HG03342 (cell line): ENCODE measurements around the gene ZNF740.
"Not testable (repeated sequence)": the region's sequence is repeated elsewhere in the genome, so short reads cannot be mapped to it uniquely, and the experiment has no call there.

ENCODE experiments used
- ATAC-seq: cut with Tn5 transposase; IDR thresholded peaks from one replicate; pipeline ENCODE4 v1.9.1; 2021; ENCODE audit warnings: mild to moderate bottlenecking, moderate library complexity; ENCODE audit not compliant: unreplicated experiment

The ZNF740 gene, protein sequence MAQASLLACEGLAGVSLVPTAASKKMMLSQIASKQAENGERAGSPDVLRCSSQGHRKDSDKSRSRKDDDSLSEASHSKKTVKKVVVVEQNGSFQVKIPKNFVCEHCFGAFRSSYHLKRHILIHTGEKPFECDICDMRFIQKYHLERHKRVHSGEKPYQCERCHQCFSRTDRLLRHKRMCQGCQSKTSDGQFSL

DNA sequence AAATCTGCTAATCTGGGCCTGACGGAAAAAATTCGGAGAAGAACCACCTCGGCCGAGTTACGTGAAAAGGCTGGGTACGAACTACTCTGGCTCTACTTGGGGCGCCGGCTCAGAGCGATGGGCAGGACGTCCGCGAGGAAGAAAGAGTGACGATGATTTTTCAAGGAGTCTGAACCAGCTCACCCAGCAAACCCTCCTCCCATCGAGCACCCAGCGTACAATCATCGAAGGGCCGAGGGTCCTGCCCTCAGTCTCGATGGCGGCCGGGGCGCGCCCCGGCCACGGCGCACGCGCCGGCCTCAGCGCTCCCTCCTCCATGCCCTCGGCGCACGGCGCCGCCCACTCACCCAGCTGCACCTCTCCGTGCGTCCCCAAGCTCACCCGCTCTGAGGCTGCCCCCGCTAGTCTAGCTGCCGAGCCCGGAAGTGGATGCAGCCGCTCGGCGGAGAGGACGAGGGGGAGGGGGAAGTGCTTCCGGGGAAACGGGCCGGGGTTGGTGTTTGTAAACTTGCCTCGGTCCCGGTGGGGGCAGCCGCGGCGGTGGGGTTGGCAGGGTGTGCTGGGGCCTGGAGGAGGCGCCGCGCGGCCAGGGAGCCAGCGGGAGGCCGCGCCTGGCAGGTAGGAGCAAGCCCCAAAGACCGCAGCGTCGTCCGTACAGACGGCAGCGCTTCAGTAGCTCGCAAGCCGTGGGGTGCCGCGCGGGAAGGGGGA is at the start of gene ZNF740, which contains the start of gene CSAD:
Gene ZNF740, plus strand, starts transcription at position 503 of the 711 bp plus-strand sequence. CDS start 1,262 bp downstream, outside the sequence.
Gene CSAD, minus strand, starts transcription at position 706 of the 711 bp plus-strand sequence. CDS start 7,455 bp downstream, outside the sequence.
- peak; percentile 95 for ATAC-seq

DNA sequence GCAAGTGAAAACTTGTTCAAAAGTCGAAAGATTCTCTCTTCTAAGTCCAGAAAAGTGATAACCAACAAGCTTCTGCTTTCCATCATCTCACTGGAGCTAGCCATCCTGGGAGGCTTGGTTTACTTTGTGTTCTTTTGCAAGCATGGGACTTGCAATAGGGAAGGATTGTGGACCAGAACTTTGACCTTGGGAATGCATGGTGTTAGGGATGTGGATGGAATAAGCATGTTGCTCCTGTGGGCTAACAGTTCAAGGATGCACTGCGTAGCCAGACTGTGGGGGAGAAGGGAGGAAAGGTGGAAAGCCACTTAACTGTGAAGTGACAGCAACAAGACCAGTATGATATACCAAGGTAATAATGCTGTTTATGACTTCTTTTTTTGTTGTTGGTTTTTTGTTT is 48.7 kb upstream of the ZNF740 start:
- no peak for ATAC-seq

DNA sequence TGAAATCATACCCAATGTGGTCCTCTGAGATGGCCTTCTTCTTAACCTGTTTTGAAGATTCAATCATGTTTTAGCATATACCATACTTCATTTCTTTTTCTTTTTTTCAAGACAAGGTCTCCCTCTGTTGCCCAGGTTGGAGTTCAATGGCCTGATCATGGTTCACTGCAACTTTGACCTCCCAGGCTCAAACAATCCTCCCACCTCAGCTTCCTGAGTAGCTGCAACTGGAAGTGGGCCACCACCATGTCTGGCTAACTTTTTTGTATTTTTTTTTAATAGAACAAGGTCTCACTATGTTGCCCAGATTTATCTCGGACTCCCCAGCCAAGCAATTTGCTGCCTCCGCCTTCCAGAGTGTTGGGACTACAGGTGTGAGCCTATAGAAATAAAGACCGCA is 46.8 kb upstream of the ZNF740 start:
- no peak for ATAC-seq

DNA sequence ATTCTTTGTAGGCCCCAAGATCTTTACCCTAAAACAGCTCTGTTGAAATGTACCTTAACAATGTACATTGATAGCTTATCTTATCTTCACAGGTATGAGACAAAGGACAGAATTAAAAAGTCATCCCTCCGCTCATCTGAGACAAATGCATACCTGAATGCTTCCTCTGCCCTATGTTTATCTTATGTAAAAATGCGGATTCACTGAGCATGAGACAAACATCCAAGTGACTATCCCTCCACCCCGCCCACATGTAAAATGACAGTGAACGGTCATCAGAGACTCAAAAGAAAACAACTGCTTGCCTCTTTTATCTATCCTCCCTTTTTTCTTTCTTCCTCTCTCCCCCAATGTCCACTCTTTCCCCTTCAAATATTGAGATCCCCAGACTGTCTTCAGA is 37.2 kb upstream of the ZNF740 start:
- ATAC-seq: no peak

DNA sequence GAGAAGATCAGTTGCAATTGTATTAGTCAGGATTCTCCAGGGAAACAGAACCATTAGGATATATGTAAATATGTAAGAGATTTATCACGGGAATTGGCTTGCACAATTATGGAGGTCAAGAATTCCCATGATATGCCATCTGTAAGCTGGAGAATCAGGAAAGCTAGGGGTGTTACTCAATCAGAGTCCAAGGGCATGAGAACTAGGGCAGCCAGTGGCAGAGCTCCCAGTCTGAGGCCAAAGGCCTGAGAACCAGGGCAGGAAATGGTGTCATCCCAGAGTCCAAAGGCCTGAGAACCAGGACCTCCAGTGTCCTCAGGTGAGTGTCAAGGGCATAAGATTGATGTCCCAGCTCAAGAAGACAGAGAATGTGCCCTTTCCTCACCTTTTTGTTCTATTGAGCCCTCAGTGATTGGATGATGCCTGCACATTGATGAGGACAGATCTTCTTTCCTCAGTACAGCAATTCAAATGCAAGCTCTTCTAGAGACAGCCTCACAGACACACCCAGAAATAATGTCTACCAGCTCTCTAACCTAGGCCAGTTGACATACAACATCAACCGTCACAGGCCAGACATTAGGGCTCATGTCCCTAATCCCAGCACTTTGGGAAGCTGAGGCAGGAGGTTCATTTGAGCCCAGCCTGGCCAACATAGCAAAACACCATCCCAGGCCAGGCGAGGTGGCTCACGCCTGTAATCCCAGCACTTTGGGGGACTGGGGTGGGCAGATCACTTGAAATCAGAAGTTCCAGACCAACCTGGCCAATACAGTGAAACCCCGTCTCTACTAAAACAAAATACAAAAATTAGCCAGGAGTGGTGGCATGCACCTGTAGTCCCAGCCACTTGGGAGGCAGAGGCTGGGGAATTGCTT is 34.9 kb upstream of the ZNF740 start:
- no peak for ATAC-seq

DNA sequence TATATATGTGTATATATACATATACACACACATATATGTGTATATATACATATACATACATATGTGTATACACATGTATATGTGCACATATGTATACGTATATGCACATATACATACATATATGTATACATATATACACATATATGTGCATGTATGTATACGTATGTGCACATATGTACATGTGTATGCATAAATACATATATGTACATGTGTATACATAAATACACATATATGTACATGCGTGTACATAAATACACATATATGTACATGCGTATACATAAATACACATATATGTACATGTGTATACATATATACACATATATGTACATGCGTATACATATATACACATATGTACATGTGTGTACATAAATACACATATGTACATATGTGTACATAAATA is 33.3 kb upstream of the ZNF740 start:
- no peak for ATAC-seq

DNA sequence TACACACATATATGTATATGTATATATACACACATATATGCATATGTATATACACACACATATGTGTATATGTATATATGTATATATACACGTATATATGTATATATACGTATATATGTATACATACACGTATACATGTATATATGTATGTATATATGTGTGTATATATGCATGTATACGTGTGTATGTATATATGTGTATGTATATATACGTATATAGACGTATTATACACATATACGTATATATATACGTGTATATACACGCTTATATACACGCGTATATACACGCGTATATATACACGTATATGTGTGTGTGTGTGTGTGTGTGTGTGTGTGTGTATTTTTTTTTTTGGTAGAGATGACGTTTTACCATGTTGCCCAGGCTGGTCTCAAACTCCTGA is 32.9 kb upstream of the ZNF740 start:
- no peak for ATAC-seq

DNA sequence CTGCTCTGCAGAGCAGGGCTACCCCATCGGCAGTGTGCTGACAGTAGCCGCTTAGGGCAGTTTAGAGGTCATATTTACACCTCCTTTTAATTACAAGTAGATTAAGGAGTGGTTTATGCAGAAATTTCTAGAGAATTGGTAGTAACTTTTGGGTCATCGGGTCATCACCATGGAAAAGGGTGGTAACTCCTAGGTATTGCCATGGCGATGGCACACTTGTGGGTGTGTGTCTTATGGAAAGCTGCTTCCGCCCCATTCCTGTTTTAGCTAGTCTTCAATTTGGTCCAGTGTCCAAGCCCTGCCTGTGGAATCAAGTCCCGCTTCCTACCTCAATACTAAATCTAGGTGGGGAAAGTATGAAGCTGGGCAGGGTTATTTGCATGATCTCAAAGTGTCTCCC is 29.5 kb upstream of the ZNF740 start:
- no peak for ATAC-seq

DNA sequence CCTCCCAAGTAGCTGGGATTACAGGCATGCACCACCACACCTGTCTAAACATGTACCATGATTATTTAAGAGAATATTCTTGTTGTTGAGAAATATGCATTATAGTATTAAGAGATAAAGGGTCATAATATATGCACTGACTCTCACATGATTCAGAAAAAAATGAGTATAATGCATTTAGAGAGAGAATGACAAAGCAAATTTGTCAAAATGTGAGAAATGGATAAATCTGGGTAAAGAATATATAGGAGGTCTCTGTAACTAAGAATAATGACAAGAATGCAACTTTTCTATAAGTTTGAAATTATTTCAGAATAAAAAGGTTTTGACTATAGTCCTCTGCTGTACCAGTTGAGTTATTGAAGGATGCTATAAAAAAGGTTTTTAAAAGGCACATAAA is 28.1 kb upstream of the ZNF740 start:
- no peak for ATAC-seq

DNA sequence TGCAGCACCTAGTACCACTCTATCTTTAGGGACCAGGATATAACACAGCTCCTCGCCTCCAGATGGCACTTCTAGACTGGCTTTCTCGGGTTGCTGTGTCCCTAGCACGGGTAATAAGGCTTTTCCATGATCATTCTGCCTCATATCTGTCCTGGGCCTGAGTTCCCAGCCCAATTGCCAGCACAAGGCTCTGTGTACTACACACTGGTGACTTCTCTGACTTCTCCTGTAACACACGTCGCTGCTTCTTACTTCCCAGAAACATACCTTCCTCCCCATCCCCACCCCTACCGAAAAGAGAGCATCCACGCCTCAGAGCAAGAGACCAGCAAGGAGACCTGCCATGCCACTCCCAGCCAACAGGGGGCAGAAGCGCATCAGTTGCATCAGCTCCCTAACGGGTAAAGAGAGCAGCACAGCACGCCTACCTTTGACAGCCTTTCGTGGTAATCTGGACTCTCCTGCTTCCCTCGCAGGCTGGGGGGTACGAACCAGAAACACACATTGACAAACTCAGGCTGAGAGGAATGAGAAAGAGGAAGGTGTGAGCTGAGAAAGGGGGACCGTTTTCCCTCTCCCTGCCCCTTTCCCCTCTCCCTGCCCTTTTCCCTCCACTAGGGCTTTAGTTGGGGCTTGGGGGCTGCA is 21.2 kb upstream of the ZNF740 start:
- peak; percentile 80 for ATAC-seq

DNA sequence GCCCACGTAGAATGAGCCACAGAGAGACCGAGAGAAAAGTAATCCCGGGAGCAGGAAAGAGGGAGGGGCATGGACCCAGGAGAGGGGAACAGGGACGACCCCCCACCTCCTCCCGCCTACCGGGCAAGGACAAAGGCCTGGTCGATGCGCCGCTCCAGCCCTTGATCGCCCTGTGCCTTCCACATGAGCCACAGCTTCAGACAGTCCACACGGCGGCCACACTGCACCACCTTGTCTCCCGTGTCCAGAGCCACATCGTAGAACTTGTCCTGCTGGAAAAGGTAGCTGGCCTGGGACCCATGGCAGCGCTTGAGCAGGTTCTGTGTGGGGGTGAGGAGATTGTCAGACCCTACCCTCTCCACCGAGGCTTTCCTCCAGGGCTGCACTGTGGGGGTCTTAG is 20.5 kb upstream of the ZNF740 start:
- no peak for ATAC-seq

DNA sequence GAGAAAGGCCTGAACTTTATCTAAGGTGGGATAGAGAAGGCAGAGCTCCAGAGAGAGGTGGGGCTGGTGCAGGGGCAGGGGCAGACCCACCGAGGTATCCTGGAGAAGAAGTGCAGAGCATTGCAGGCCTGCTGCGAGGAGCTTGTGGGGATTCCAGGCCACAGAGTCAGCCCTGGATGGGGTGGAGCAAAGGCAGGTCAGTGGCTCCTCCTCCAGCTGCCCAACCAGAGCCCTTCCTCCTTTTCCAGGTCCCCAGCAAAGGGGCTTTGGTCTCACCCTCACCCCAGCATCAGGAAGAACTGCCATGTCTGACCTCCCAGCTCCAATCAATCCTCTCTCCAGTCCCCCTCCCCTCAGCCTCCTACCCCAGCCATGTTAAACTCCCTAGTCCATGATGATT is 19.8 kb upstream of the ZNF740 start:
- ATAC-seq: no peak

DNA sequence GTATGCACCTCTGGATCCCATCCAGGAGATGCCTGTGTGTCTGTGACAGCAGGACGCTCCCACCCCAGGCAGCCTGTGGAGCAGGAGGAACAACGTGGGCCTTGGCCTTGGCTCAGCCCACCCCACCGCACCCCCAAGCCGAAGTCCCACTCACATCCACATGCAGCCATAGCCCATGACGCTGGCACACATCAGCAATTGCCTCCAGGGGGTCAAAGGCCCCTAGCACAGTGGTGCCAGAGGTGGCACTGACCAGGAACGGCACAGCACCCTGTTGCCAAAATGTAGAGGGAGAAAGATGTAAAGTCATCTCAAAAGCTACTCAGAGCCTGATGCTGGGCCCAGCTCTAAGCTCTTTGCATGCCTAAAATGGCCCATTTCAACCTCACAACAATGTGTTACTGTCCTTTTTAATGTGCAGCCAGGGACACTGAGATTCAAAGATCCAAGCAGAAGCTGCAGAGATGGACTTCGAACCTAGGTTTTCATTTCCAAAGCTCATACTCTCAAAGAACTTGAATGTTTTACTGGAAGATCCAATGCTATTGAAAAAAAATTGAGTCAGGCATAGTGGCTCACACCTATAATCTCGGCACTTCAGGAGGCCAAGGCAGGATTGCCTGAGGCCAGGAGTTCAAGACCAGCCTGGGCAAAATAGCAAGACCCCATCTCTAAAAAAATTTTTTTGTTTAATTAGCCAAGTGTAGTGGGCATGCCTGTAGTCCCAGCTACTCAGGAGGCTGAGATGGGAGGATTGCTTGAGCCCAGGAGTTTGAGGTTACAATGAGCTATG is 19.2 kb upstream of the ZNF740 start:
- ATAC-seq: no peak

DNA sequence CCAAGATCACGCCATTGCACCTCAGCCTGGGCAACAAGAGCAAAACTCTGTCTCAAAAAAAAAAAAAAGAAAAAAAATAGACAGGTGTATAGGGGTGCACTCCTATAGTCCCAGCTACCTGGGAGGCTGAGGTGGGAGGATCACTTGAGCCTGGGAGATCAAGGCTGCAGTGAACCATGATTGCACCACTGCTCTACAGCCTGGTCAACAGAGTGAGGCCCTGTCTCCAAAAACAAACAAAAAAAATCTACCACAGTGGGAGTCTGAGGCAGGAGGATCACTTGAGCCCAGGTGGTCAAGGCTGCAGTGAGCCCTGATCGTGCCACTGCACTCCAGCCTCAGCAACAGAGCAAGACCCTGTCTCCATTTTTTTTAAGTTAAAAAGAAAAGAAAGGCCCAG is 17.5 kb upstream of the ZNF740 start:
- ATAC-seq: not testable (repeated sequence)

DNA sequence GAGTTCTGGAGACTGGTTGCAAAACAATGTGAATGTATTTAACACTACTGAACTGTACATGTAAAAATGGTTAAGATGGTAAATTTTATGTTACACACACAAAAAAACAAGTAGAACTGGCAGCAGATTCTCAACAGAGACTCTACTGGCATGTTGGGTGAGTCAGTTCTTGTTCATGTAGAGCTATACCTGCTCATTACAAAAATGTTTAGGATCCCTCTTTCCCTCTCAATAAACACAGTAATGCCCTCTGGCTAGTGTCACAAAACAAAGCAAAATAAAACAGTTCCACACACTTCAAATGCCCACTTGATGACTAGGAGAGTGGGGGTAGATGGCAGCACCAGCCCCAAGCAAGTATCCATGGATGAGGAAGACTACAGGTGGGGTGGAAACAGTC is 13.7 kb upstream of the ZNF740 start:
- no peak for ATAC-seq

DNA sequence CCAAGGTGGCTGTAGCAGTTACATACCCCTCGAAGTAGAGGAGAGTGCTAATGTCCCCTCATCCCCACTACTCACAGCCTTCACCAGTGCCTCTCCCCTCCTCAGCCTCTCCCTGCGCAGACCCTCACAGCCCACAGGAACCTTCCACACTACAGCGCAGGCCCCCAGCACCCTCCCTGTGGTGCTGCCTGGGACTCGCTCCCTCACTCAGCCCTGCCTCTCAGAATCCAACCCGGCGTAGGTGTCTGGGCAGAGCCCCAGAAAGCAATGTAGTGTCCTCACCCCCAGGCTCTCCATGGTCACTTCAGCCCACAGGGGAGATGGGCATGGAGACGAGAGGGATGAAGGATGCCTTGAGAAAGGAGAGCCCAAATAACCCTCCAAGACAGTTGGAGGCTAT is 10.9 kb upstream of the ZNF740 start:
- ATAC-seq: no peak

DNA sequence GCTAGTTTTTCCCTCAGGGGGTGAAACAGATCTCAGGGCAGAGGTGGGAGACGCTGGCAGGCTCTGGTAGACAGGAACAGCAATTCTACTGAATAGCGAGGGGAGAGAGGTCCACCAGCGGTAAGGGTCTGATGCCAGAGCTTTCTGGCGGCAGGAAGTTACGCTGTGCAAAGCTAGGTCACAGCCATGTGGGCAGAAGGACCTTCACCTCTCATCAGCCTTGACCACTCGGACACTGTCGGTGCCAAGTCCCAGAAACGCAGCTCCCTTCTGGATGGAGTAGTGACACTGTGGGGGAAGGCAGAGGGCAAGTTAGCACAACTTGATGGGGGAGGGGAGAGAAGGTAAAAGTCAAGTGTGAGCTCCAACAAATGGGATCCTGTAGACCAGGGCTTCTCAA is 10.3 kb upstream of the ZNF740 start:
- ATAC-seq: no peak

DNA sequence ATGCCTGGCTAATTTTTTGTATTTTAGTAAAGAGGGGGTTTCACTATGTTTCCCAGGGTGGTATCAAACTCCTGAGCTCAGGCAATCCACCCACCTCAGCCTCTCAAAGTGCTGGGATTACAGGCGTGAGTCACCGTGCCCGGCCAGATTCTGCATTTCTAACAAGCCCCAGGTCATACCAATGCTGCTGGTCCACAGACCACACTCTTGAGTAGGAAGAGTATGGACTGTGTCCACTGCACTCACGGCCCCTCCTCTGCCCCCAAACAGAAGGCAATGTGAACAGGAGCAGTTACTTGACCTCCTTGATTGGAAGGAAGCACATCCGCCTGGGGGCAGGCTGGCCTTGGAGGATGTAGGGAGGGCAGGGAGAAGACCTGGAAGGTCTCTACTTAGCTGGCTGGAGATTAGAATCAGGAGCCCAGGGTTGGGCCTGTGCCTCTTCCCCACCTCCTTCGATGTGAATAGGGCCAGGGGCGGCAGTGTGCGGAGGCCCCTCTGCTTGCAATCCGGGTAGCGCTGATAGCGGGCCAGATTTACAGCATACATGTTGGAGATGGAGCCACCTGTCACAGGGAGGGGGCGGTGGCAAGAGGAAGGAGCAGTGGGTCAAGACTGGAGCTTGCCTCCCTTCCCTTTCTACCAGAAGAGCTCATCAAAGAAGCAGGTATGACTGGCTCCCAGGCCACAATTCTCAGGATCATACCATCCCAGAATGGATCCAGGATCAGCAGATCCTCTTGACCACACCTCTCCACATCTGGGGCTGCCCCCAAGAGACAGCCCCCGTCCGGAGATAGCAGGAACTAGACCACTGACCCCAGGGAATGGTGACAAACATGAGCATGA is 9.4 kb upstream of the ZNF740 start:
- no peak for ATAC-seq

DNA sequence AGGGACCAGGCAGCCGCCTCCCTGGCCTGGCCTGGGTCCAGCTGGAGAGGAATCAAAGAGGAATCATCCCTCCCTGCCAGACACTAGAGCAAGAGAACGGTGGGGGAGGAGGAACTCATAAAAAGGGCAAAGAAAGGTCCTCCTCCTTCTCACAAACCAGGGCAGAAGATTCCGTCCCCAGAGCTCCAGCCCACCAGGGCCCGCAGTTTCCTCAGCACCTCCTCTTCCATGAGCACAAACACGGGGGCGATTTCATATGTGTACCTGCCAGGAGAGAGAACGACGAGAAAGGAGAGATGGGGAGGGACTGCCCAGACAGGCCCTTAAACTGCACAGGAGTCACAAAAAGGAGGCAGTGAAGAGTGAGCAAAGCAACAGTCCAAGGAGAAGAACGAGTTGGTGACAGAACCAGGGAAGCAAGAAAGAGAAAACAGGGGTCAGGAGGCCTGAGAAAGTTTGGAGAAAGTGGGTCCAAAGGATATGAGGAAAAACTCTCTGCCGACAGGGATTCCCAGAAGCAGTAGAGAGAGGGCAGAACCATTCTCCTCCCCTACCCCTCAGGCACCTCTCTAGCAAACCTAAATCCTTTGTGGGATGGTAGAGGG is 8.7 kb upstream of the ZNF740 start:
- no peak for ATAC-seq
